HG02571 (cell line): ENCODE results near the gene B3GNT5.

Experiments used
- ATAC-seq: cut with Tn5 transposase; IDR thresholded peaks from one replicate; pipeline ENCODE4 v1.9.1; 2021; ENCODE audit warnings: mild to moderate bottlenecking, moderate library complexity; ENCODE audit not compliant: unreplicated experiment

B3GNT5 gene

DNA sequence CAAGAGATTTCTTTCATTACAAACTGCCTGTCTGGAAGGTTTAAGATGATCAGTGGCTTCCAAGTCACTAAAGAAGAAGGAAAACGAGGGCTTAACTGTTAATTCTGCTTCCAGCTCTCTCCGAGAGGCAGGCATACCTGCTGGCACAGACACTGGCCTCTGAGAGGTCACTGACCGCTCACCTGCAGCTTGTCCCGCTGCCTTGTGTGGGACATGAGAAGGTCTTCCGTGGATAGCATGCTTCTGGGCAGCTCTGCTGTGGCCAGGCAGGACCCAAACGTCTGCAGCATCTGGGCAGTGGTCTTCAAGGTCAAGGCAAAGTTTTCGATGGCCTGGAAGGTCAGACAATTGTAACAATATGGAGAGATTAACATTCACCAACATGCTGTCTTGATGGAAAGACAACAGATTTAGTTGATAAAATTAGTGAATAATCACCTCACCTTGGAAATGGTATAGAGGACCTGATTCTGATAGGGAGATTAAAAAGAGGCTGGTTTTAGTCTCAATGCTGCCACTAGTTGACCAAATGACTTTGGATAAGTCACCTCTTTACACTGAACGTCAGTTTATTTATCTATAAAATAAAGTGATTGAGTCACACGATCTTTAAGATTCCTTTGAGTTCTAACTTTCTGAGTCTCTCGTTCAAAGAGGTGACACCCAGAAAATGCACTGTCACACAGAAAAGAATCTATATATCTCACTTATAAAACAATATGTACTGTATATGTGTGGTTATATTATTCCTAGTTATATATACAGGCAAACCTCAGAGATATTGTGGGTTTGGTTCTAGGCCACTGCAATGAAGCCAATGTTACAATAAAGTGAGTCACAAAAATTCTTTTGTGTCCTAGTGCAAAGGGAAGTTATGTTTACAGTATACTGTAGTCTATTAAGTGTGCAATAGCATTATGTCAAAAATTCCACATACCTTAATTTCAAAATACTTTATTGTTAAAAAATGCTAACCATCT, 65.1 kb downstream of the B3GNT5 start:
- no peak for ATAC-seq

DNA sequence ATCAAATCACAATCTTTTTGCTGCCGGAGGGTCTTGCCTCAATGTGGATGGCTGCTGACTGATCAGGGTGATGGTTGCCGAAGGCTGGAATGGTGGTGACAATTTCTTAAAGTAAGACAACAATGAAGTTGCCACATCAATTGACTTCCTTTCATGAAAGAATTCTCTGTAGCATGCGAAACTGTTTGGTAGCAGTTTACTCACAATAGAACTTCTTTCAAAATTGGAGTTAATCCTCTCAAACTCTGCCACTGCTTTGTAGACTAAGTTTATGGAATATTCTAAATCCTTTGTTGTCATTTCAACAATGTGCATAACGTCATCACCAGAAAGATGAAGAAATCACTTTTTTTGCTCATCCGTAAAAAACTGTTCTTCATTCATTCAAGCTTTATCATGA, 65.8 kb downstream of the B3GNT5 start:
- ATAC-seq, result no peak

DNA sequence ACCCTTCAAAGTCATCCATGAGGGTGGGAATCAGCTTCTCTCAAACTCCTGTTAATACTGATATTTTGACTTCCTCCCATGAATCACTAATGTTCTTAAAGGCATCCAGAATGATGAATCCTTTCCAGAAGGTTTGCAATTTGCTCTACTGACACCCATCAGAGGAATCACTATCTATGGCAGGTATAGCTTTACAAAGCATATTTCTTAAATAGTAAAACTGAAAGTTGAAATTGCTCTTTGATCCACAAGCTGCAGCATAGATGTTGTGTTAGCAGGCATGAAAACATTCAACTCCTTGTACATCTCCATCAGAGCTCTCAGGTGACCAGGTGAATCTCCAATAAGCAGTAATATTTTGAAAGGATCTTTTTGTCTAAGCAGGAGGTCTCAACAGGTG, 66.3 kb downstream of the B3GNT5 start:
- no peak for ATAC-seq
